Activated CD4-positive, CD25-positive, alpha-beta regulatory T cell treated with anti-CD3 and anti-CD28 coated beads, Interleukin-2, amount 50 U/mL, for 72 hours (primary cell): Measurements from ENCODE around the gene DHPS.
"Not testable (repeated sequence)": the region's sequence is repeated elsewhere in the genome, so short reads cannot be mapped to it uniquely, and the experiment has no call there.

Experiments used
- DNase-seq: peaks from one replicate; pipeline ENCODE4 v3.0.0; 2021

DHPS gene

GRCh38 chr19:12705169-12705568, 23.5 kb upstream of the DHPS start:
- no peak for DNase-seq

DNA sequence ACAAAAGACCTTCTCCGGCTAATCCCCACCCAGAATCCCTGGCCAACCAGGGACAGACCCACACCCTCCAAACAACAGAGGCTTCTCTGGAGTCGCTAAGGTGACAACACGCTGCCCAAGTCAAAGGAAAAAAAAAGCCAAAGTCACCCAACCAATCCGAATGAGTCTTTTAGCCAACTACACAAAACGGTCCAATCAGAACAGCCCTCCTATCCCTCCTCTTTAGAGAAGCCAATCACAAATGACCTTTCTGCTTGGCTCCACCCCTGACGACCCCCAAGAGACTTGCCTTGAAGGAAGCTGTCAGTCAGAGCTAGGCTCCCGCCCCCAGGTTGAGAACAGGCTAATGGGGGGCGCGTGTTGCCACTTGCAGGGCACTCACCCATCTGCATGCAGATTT, 21.4 kb upstream of the DHPS start:
- DNase-seq = no peak

DNA sequence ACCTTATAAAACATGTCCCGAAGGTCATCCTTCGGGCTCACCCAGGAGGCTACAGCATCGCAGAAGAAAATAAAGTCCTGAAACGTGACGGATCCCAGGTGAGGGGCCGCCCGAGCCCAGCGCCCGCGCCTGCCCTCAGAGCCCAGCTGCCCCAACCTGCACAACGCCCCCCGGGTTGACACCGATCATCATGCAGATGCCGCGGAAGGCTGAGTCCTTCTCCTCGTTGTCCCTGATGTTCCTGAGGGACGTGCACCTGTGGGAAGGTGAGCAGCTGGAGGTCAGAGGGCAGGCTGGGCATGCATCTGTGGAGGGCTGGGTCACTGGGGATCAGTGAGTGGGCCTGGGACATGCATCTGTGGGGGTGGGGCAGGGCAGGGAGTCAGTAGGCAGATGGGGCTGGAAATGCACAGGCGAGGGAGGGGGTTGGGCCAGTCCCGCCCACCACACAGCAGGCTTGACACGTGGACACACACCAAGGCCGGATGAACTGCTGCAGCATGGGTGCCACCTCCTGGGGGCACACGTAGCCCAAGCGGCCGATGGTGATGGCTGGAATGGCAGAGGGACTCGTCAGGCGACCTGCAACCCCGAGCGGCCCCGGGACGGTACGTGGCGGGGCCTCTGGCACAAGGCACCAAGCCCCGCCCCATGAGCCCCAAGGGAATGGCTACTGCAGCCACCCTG, 20.1 kb upstream of the DHPS start:
- DNase-seq = no peak

GRCh38 chr19:12698138-12698537, 16.5 kb upstream of the DHPS start:
- DNase-seq = no peak

DNA sequence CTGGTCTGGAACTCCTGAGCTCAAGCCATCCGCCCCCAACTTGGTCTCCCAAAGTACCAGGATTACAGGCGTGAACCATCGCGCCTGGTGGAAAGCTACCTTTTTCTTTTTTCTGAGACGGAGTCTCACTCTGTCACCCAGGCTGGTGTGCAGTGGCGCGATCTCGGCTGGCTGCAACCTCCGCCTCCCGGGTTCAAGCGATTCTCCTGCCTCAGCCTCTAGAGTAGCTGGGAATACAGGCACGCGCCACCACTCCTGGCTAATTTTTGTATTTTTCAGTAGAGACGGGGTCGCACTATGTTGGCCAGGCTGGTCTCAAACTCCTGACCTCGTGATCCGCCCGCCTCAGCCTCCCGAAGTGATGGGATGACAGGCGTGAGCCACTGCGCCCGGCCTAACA, 15.7 kb upstream of the DHPS start:
- DNase-seq = not testable (repeated sequence)

DNA sequence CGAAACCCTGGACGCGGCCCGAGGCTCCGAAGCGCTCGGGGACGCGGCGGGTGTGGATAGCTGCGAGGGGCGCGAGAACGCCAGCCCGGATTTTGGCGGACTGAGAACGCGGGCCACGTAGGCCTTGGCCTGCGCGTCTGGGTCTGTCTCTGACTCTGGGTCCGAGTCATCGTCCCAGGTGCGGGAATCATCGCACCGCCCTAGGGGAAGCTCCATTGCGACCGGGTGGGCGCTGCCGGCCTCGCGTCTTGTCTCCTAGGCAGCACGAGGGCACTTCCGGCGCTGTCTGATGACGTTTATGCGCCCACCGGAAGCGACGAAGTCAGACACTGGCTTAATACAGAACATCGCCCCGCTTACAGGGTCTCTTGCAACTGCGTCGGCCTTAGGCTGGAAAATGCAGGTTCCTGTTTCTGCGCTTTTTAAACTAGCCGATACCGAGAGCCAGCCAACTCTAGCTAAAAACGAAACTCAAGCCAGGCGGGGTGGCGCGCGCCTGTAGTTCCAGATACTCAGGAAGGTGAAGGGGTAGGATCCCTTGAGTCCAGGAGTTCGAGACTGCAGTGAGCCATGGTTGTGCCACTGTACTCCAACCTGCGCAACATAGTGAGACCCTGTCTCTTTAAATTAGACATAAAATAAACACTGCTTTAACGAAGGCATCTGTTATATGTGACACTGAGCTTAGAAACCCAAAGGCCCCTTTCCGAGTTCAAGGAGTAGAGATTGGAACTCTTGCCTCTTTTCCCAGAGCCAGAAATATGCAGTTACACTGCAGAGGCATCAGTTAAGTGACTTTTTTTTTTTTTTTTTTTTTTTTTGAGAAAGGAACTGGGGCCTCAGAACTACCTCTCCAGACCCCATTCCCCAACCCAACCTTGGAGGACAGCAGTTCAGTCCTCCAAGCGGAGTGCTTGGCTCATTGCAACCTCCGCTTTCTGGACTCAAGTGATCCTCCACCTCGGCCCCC, 15.0 kb upstream of the DHPS start, which contains the start of gene FBXW9:
FBXW9 (minus strand) TSS at position 266 of the 970 bp plus-strand sequence; CDS start at position 216, 50 bp downstream.
- DNase-seq = peak; percentile 98

- DNase-seq = no peak
Observed at GRCh38 chr19:12695997-12696365, 14.3 kb upstream of the DHPS start.

DNA sequence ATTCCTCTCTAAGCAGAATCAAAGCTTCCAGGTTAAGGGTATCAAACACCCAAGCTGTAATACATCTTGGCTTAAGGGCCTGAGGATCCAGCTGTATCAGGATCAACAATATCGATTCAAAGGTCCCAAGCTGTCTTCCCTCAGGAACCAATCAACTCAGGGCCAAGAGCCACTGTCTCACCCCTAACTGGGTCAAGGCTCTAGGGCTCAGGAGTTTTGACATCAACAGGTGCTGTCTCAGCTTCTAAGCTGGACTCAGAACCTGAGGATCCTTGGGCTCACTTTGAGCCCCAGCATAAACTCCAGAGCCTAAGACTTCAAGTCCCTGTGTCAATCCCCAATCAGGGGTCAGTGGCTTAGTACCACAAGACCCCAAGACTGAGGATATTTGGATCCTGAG, 13.8 kb upstream of the DHPS start:
- no peak for DNase-seq

GRCh38 chr19:12695096-12695495, 13.4 kb upstream of the DHPS start:
- DNase-seq = no peak

DNA sequence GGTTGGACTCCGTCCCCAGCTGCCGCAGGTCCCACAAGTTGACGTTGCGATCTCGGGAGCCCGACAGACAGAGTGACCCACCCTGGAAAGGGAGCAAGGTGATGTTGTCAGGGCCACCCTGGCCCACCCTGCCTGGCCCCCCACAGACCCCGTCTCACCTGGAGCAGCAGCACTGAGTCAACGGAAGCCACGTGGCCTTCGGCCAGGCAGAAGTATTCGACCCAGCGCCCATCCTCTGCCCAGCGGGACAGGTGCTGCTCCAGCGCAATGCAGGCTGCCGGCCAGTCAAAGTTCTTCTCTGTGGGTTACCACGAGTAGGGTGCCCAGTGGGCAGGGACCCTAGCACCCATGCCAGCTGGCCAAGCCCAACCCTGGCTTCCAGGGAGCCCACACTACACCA, 13.0 kb upstream of the DHPS start:
- no peak for DNase-seq

GRCh38 chr19:12692960-12693359, 11.3 kb upstream of the DHPS start:
- DNase-seq = no peak

DNA sequence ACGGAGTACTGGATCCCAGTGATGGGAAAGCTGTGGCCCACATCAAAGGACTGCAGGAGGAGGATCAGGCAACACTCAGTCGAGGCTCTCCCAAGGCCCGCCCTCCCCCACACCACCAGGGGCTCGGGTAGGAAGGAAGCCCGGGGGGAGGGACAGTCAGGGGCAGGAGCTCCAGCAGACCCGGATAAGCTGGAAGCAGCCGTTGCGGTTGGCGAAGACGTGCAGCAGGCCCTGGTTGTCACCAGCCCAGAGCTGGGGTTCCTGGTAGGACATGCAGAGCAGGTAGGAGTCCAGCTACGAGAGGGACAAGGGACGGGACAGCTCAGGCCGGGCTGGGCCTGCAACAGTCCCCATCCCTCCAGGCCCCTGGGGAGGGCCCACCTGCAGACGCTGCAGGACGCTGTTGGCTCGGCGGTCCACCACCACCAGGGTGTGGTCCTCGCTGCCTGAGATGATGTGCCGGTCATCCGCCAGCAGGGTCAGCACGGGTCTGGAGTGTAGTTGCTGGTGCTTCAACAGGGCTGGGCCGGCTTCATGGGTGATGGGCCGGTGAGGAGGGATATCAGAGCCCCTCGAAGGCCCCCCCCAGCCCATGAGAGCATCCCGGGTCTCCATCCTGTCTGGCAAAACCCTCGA, 8.0 kb upstream of the DHPS start:
- DNase-seq = no peak

DNA sequence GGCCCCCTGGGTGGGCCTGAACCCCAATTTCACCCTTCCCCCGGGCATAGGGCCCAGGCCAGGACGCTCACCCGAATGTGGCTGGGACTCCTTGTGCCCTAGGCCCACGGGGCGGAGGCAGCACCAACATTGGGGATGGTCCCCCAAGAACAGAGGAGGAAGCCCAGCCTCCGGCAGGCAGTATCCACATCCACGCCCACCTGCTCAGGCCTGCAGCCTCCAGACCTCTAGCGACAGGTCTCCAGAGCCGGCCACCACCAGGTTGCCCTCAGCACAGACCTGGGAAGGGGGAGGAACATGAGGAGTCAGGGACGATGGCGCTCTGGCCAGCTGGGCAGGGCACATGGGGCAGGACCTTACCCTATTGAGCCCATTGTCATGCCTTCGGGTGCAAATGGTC, 7.3 kb upstream of the DHPS start:
- DNase-seq = no peak

DNA sequence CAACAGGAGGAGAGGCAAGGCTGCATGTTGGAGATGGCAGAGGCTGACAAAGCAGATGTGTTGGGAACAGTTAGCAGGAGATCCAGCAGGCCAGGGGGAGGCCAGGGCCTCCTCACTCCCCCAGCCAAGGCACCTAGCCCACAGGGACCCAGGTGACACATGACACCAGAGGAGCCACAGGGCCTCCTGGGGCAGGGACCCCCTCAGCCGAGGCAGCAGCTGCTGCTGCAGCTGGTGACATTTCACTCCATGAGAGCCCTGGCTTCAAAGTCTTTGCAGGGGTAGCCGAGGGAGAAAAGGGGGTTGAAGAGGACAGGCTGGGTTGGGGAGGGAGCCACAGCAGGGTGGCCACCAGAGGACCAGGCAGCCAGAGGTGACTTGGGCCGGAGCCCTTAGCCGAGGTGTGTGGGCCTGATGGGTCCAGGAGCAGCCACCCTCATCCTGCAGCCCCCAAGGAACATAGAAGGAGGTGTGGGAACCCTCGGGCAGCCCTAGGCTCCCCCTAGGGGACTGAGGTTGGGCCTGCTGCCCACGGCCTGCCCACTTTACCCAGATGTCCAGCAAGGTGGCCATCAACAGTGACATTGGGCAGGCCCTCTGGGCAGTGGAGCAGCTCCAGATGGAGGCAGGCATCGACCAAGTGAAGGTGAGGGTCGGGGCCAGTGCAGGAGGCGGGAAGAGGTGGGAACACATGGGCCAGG, 6.0 kb upstream of the DHPS start, which contains the start of gene GNG14:
GNG14 (plus strand) TSS at position 503 of the 701 bp plus-strand sequence; CDS start at position 554, 51 bp downstream.
- DNase-seq = no peak

DNA sequence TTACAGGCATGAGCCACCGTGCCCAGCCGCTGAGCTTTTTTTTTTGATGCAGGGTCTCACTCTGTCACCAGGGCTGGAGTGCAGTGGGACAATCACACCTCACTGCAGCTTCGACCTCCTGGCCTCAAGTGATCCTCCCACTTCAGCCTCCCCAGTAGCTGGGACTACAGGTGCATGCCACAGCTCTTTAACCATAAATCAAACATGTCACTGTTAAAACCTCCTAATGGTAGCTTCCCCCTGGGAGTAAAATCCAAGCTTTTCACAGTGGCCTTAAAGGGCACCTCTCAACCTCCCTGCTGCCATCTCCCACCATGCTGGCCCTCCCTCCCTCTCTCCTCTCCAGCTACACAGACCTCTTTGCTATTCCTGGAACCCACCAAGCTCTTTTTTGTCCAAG, 4.2 kb upstream of the DHPS start:
- no peak for DNase-seq

DNA sequence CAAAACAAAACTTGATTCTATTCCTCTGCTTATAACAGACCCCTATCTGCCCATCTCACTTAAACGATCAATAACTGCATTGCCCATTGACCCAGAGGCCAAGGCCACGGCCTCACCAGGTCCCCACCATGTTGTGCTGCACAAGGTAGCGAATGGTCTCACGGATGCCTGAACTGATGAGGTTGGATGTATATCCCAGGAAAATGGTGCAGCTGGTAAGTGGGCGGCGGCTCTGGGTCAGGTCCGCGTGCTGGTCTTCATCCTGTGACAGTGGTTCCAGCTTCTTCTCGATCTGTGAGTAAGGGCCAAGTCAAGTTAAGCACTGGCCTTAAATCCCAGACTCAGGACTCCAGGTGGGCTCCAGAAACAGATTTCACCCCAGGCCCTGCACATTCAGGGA, 1.6 kb downstream of the DHPS start:
- DNase-seq = no peak

DNA sequence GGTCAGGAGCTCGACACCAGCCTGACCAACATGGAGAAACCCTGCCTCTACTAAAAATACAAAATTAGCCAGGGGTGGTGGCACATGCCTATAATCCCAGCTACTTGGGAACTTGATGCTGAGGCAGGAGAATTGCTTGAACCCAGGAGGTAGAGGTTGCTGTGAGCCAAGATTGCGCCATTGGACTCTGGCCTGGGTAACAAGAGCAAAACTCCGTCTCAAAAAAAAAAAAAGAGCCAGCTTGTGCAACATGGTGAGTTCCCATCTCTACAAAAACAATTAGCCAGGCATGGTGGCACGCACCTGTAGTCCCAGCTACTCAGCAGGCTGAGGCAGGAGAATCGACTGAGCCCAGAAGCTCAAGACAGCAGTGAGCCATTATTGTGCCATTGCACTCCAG, 3.6 kb downstream of the DHPS start:
- DNase-seq = not testable (repeated sequence)

- no peak for DNase-seq
Observed at GRCh38 chr19:12676928-12677327, 4.8 kb downstream of the DHPS start.

GRCh38 chr19:12676384-12676792, 5.3 kb downstream of the DHPS start:
- peak; percentile 86 for DNase-seq

DNA sequence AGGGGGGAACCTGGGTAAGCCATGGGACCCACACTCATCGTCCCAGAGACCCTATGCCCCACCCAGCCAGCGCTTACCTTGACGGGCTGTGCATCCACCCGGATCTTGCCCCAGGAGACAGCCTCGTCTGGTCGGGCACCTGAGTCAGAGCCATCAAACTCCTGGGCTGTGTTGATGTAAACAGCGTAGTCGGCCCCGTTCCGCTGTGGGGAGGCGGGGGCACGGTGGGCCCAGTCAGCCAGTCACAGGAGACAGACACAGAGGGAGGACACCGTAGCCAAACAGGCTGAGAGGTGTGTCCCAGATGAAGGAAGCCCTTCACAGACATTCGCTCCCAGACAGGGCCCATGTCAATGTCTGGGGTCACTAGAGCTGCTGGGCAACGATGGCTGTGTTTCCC, 5.7 kb downstream of the DHPS start:
- DNase-seq = no peak

GRCh38 chr19:12675399-12675798, 6.3 kb downstream of the DHPS start:
- DNase-seq = no peak

DNA sequence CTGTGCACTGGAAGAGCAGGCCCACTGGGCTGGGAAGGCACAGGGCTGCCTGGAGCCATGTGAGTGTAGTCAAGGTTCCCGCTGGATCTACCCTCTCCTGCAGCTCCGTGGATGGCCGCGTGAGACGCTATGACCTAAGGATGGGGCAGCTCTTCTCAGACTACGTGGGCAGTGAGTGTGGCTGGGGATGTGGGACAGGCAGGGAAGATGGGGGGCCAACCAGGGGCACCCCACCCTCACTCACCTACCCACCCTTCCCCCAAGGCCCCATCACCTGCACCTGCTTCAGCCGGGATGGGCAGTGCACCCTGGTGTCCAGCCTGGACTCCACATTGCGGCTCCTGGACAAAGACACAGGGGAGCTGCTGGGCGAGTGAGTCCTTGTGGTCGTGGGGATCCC, 8.9 kb downstream of the DHPS start:
- no peak for DNase-seq
